ENCODE data around the gene BRICD5. TPM values are rescaled to one million over a fixed set of nuclear protein-coding genes. Genes with fewer than 3 reads are reported as not detected.

The BRICD5 gene
- total and polyA plus RNA-seq, 2 of the 13 experiments (the other 11 are each of a cell fraction or from before 2014, with no cell fraction given): 1.6 to 5.8 TPM

GRCh38 chr16:2194852-2195321 lies 15.8 kb downstream of the BRICD5 start (continued):
- TF ChIP-seq DZIP1 (CRISPR knock-in tag; IDR thresholded peaks at IDR 0.05) (no peak), ZNF232 (CRISPR knock-in tag; IDR thresholded peaks at IDR 0.05; ENCODE audit: borderline replicate concordance) (0 out of 2 replicates have a peak, but pooled peaks have one; percentile 31), ZNF747 (CRISPR knock-in tag; IDR thresholded peaks at IDR 0.05; ENCODE audit: borderline replicate concordance) (no peak), TBP (CRISPR knock-in tag; IDR thresholded peaks at IDR 0.05) (no peak), KAT2B (IDR thresholded peaks at IDR 0.05; ENCODE audit: borderline replicate concordance, low read depth, low read length) (no peak), KLF6 (CRISPR knock-in tag; IDR thresholded peaks at IDR 0.05) (no peak), SMAD3 (CRISPR knock-in tag; IDR thresholded peaks at IDR 0.05) (no peak), ZNF614 (CRISPR knock-in tag; IDR thresholded peaks at IDR 0.05; ENCODE audit: borderline replicate concordance) (no peak), DNMT3B (CRISPR knock-in tag; conservative IDR thresholded peaks at IDR 0.05) (no peak), XRCC5 (optimal IDR thresholded peaks at IDR 0.05; ENCODE audit: low read length) (no peak), ZNF574 (CRISPR knock-in tag; IDR thresholded peaks at IDR 0.05) (0 out of 2 replicates have a peak, but pooled peaks have one; percentile 32), SMYD3 (CRISPR knock-in tag; IDR thresholded peaks at IDR 0.05) (no peak), ETS1 (CRISPR knock-in tag; IDR thresholded peaks at IDR 0.05) (no peak), ZNF263 (CRISPR knock-in tag; IDR thresholded peaks at IDR 0.05) (0 out of 2 replicates have a peak, but pooled peaks have one; percentile 22), MLX (CRISPR knock-in tag; IDR thresholded peaks at IDR 0.05) (no peak), BORCS8-MEF2B (CRISPR knock-in tag; IDR thresholded peaks at IDR 0.05) (no peak), RARG (CRISPR knock-in tag; IDR thresholded peaks at IDR 0.05; ENCODE audit: low read depth) (no peak), ZFP37 (CRISPR knock-in tag; IDR thresholded peaks at IDR 0.05; ENCODE audit: borderline replicate concordance) (0 out of 2 replicates have a peak, but pooled peaks have one; percentile 19), KMT2A (CRISPR knock-in tag; IDR thresholded peaks at IDR 0.05) (no peak), KLF12 (CRISPR knock-in tag; IDR thresholded peaks at IDR 0.05; ENCODE audit: borderline replicate concordance) (no peak)
- TF ChIP-seq, protein P1, sequence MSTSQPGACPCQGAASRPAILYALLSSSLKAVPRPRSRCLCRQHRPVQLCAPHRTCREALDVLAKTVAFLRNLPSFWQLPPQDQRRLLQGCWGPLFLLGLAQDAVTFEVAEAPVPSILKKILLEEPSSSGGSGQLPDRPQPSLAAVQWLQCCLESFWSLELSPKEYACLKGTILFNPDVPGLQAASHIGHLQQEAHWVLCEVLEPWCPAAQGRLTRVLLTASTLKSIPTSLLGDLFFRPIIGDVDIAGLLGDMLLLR (CRISPR knock-in tag; IDR thresholded peaks at IDR 0.05): no peak
